Hepatocyte (in vitro differentiated cells): ENCODE results near the gene CEP19. TPM values are rescaled to one million over a fixed set of nuclear protein-coding genes. Genes with fewer than 3 reads are reported as not detected.
"Not testable (repeated sequence)": the region's sequence is repeated elsewhere in the genome, so short reads cannot be mapped to it uniquely, and the experiment has no call there.

Source experiments
- DNase-seq: peaks from one replicate; pipeline ENCODE4 v3.0.0-alpha.2; 2016; ENCODE audit warnings: low spot score
- H2AFZ ChIP-seq: fragments of 200-600 bp; sonication (generic); 2 replicates; pipeline ENCODE4 v1.6.0; 2016; ENCODE audit warnings: antibody characterized with exemption, mild to moderate bottlenecking
- H3K27ac ChIP-seq: fragments of 200-600 bp; sonication (generic); 2 replicates; pipeline ENCODE4 v1.5.1; 2016; ENCODE audit warnings: mild to moderate bottlenecking
- H3K27me3 ChIP-seq: fragments of 200-600 bp; sonication (generic); 2 replicates; pipeline ENCODE4 v1.6.1; 2016
- H3K36me3 ChIP-seq: fragments of 200-600 bp; sonication (generic); replicated peaks from 2 replicates; pipeline ENCODE4 v1.5.1; 2016; ENCODE audit warnings: low read depth; ENCODE audit not compliant: insufficient read depth
- H3K4me1 ChIP-seq: fragments of 200-600 bp; sonication (generic); 2 replicates; pipeline ENCODE4 v1.5.1; 2016; ENCODE audit warnings: mild to moderate bottlenecking, moderate library complexity; ENCODE audit not compliant: insufficient read depth
- H3K4me2 ChIP-seq: fragments of 200-600 bp; sonication (generic); 2 replicates; pipeline ENCODE4 v1.6.0; 2016
- H3K4me3 ChIP-seq: fragments of 200-600 bp; sonication (generic); 2 replicates; pipeline ENCODE4 v1.5.1; 2016; ENCODE audit warnings: mild to moderate bottlenecking
- H3K79me2 ChIP-seq: fragments of 200-600 bp; sonication (generic); 2 replicates; pipeline ENCODE4 v1.6.0; 2017; ENCODE audit warnings: mild to moderate bottlenecking
- H3K9me2 ChIP-seq: fragments of 200-600 bp; sonication (generic); replicated peaks from 2 replicates; pipeline ENCODE4 v1.6.0; 2017; ENCODE audit warnings: mild to moderate bottlenecking; ENCODE audit not compliant: insufficient read depth
- H3K9me3 ChIP-seq: fragments of 200-600 bp; sonication (generic); 2 replicates; pipeline ENCODE4 v1.5.1; 2016; ENCODE audit warnings: low read depth, mild to moderate bottlenecking
- H4K20me1 ChIP-seq: fragments of 200-600 bp; sonication (generic); 2 replicates; pipeline ENCODE4 v1.6.0; 2016; ENCODE audit warnings: mild to moderate bottlenecking; ENCODE audit not compliant: insufficient read depth, poor library complexity, severe bottlenecking
- CTCF ChIP-seq: fragments of 200-600 bp; sonication (generic); IDR thresholded peaks from 2 replicates; pipeline ENCODE4 v1.5.1; 2016; ENCODE audit warnings: antibody characterized with exemption, mild to moderate bottlenecking; ENCODE audit not compliant: poor library complexity
- EZH2 ChIP-seq: fragments of 200-600 bp; sonication (generic); IDR thresholded peaks from 2 replicates; pipeline ENCODE4 v1.6.1; 2016; ENCODE audit warnings: antibody characterized with exemption, mild to moderate bottlenecking, borderline replicate concordance
- EZH2phosphoT487 ChIP-seq: fragments of 200-600 bp; sonication (generic); IDR thresholded peaks from one replicate; pipeline ENCODE4 v1.6.1; 2018; ENCODE audit warnings: antibody characterized with exemption, mild to moderate bottlenecking, low read depth, moderate library complexity; ENCODE audit not compliant: unreplicated experiment, severe bottlenecking
- WGBS: methylation state at CpG from one replicate; pipeline ENCODE4 v1.1.6; 2016; ENCODE audit warnings: low lambda C conversion rate; ENCODE audit errors: missing lambda C conversion rate; 5-methylcytosine and 5-hydroxymethylcytosine counted together
- polyA plus RNA-seq: library from polyadenylated mRNA; unstranded; fragments of >200 nt; fragmentation: Nextera tagmentation; extraction: Ambion mirVana; gene quantifications from 2 replicates; pipeline ENCODE4 v1.2.1, GENCODE V29; 2016
- total RNA-seq: library from RNA; depleted of rRNA; stranded (reverse); fragments of >200 nt; gene quantifications from 2 replicates; pipeline ENCODE4 v1.2.3, GENCODE V29; 2014

The CEP19 gene
- total and polyA plus RNA-seq, 2 experiments from 2014 or later: 3.8 to 6.0 TPM

- no peaks in the 10 kb centered on the region for H3K27me3 ChIP-seq
- no peak overlapping the region for H3K4me2 ChIP-seq
- no peaks in the 10 kb centered on the region for H3K9me2 ChIP-seq
- no peaks in the 10 kb centered on the region for H3K36me3 ChIP-seq
- H3K4me1 ChIP-seq: no peaks in the 10 kb centered on the region
- peak; percentile 38 for DNase-seq
- H2AFZ ChIP-seq: no peak overlapping the region
- no peaks in the 10 kb centered on the region for H3K9me3 ChIP-seq
- H4K20me1 ChIP-seq: no peaks in the 10 kb centered on the region
- TF ChIP-seq EZH2phosphoT487 (no peak), CTCF (no peak), EZH2 (no peak)
- H3K79me2 ChIP-seq: no peaks in the 10 kb centered on the region
- H3K27ac ChIP-seq: no peak overlapping the region
- 79% methylated on average over 7 of the region's 7 CpGs for WGBS
- H3K4me3 ChIP-seq: no peak overlapping the region
Observed at GRCh38 chr3:196726788-196727675, 15.0 kb upstream of the CEP19 start.

GRCh38 chr3:196721097-196721496 lies 9.0 kb upstream of the CEP19 start:
- Histone ChIP-seq H2AFZ (no peak overlapping the region), H3K4me1 (no peaks in the 10 kb centered on the region), H3K36me3 (no peaks in the 10 kb centered on the region), H3K4me3 (no peak overlapping the region), H3K27me3 (no peaks in the 10 kb centered on the region), H3K79me2 (peaks cover 14% of the 10 kb centered on the region), H3K9me2 (no peaks in the 10 kb centered on the region), H3K27ac (no peak overlapping the region), H4K20me1 (no peaks in the 10 kb centered on the region), H3K9me3 (no peaks in the 10 kb centered on the region), H3K4me2 (no peak overlapping the region)
- no peak for DNase-seq
- 88% methylated on average over 2 of the region's 2 CpGs for WGBS
- TF ChIP-seq EZH2: no peak
- TF ChIP-seq EZH2phosphoT487: no peak
- no peak for TF ChIP-seq CTCF

- H3K27me3 ChIP-seq, H3K4me2 ChIP-seq, H2AFZ ChIP-seq, H3K4me3 ChIP-seq, DNase-seq, H3K9me3 ChIP-seq, H3K27ac ChIP-seq, H3K9me2 ChIP-seq, H4K20me1 ChIP-seq, H3K36me3 ChIP-seq: not testable (repeated sequence)
- Histone ChIP-seq H3K4me1 (peaks cover 11% of the 10 kb centered on the region), H3K79me2 (peaks cover 44% of the 10 kb centered on the region)
- 87% methylated on average over 3 of the region's 3 CpGs for WGBS
Observed at GRCh38 chr3:196717162-196717561, 5.1 kb upstream of the CEP19 start.
